Keratinocyte (primary cell): Measurements from ENCODE around the gene PRKAR1A.

Source experiments
- CTCF ChIP-seq, 3 experiments: IDR thresholded peaks in 1 of 3; conservative IDR thresholded peaks in 1 of 3; optimal IDR thresholded peaks in 1 of 3; 2 replicates in 2 of 3; 3 replicates in 1 of 3; pipeline versions ENCODE3 to v1.5.1; 2011; ENCODE audit warnings: low read length in 3 of 3, mild to moderate bottlenecking in 3 of 3, moderate library complexity in 2 of 3, control low read depth in 1 of 3, inconsistent platforms in 1 of 3; ENCODE audit not compliant: insufficient read depth in 2 of 3; ENCODE audit errors: extremely low read depth in 1 of 3
- EZH2 ChIP-seq: IDR thresholded peaks from one replicate; pipeline ENCODE4 v1.6.1; 2012; ENCODE audit warnings: inconsistent platforms, mild to moderate bottlenecking, low read length, moderate library complexity

- TF ChIP-seq CTCF (optimal IDR thresholded peaks at IDR 0.05 in 1 of 3, IDR thresholded peaks at IDR 0.05 in 1 of 3, conservative IDR thresholded peaks at IDR 0.05 in 1 of 3; ENCODE audit: extremely low read depth in 1 of 3, insufficient read depth in 2 of 3, low read length in 3 of 3) (no peak), EZH2 (no peak)
Observed at GRCh38 chr17:68491381-68492231, 20.6 kb upstream of the PRKAR1A start.
